IMR-90 (cell line): ENCODE results near the gene CELSR2.

Experiments
- BHLHE40 ChIP-seq: fragments of 150-350 bp; IDR thresholded peaks from 2 replicates; pipeline ENCODE4 v1.6.1; 2016; ENCODE audit warnings: mild to moderate bottlenecking, low read depth, low read length
- POLR2A ChIP-seq: IDR thresholded peaks from 2 replicates; pipeline ENCODE4 v1.6.1; 2012; ENCODE audit warnings: mild to moderate bottlenecking, low read depth, low read length
- RAD21 ChIP-seq: IDR thresholded peaks from 2 replicates; pipeline ENCODE4 v1.6.1; 2012; ENCODE audit warnings: low read length, improper control_type of control experiment
- SMC3 ChIP-seq: fragments of 150-350 bp; IDR thresholded peaks from 2 replicates; pipeline ENCODE4 v1.6.1; 2016; ENCODE audit warnings: low read depth, mild to moderate bottlenecking, antibody characterized with exemption, low read length, moderate library complexity
- TF ChIP-seq, protein P1 (sequence below): conservative IDR thresholded peaks from 2 replicates; pipeline ENCODE4 v1.5.1; 2012; ENCODE audit warnings: mild to moderate bottlenecking, low read depth, low read length, improper control_type of control experiment

DNA sequence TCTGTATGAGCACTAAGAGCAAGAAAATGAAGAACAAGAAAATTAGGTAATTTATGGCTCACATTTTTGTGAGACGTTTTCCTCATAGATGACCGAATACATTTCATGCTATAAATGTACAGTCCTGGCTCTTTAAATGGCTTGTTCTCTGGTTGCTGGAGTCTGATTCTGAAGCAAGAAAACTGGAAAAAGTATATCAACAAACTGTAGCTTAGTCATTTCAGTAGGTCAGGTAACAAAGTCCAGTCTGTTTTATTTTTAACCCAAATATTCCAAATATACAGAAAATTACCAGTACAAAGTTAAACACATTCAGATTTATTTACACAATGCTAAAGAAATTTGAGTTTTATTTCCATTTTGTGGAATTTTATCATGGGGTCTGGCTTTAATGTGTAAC is 60.0 kb downstream of the CELSR2 start:
- TF ChIP-seq, protein P1, sequence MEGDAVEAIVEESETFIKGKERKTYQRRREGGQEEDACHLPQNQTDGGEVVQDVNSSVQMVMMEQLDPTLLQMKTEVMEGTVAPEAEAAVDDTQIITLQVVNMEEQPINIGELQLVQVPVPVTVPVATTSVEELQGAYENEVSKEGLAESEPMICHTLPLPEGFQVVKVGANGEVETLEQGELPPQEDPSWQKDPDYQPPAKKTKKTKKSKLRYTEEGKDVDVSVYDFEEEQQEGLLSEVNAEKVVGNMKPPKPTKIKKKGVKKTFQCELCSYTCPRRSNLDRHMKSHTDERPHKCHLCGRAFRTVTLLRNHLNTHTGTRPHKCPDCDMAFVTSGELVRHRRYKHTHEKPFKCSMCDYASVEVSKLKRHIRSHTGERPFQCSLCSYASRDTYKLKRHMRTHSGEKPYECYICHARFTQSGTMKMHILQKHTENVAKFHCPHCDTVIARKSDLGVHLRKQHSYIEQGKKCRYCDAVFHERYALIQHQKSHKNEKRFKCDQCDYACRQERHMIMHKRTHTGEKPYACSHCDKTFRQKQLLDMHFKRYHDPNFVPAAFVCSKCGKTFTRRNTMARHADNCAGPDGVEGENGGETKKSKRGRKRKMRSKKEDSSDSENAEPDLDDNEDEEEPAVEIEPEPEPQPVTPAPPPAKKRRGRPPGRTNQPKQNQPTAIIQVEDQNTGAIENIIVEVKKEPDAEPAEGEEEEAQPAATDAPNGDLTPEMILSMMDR, result no peak
- no peak for TF ChIP-seq BHLHE40
- TF ChIP-seq POLR2A, result no peak
- TF ChIP-seq RAD21, result no peak
- no peak for TF ChIP-seq SMC3
